Astrocyte (in vitro differentiated cells and primary cell): ENCODE data around the gene ELAVL3.

Source experiments
- CTCF ChIP-seq: IDR thresholded peaks from 2 replicates; pipeline ENCODE4 v1.5.1; 2011; ENCODE audit warnings: low read depth, mild to moderate bottlenecking, inconsistent platforms, low read length, moderate library complexity; ENCODE audit not compliant: insufficient read depth
- EZH2 ChIP-seq: IDR thresholded peaks from 2 replicates; pipeline ENCODE4 v1.6.1; 2012; ENCODE audit warnings: mild to moderate bottlenecking, low read length, inconsistent platforms; ENCODE audit not compliant: insufficient read depth

GRCh38 chr19:11495481-11495880, 14.6 kb upstream of the ELAVL3 start:
- TF ChIP-seq CTCF (no peak), EZH2 (no peak)
